BLaER1 (cell line): Measurements from ENCODE around the gene LRMDA.
"Not testable (repeated sequence)": the region's sequence is repeated elsewhere in the genome, so short reads cannot be mapped to it uniquely, and the experiment has no call there.

Source experiments
- H3K27ac ChIP-seq: shearing (Covaris generic); formaldehyde crosslinking; 2 replicates; pipeline ENCODE4 v1.8.1; 2022
- H3K27me3 ChIP-seq: shearing (Covaris generic); formaldehyde crosslinking; 2 replicates; pipeline ENCODE4 v1.8.1; 2022
- H3K36me3 ChIP-seq: shearing (Covaris generic); formaldehyde crosslinking; 2 replicates; pipeline ENCODE4 v1.8.1; 2022
- H3K4me1 ChIP-seq: shearing (Covaris generic); formaldehyde crosslinking; 2 replicates; pipeline ENCODE4 v1.8.1; 2022
- H3K4me2 ChIP-seq: shearing (Covaris generic); formaldehyde crosslinking; 2 replicates; pipeline ENCODE4 v1.8.1; 2022
- H3K4me3 ChIP-seq: shearing (Covaris generic); formaldehyde crosslinking; 2 replicates; pipeline ENCODE4 v1.8.1; 2022
- H3K9ac ChIP-seq: shearing (Covaris generic); formaldehyde crosslinking; 2 replicates; pipeline ENCODE4 v1.8.1; 2022
- H3K9me3 ChIP-seq: shearing (Covaris generic); formaldehyde crosslinking; 2 replicates; pipeline ENCODE4 v1.8.1; 2022
- H4K20me1 ChIP-seq: shearing (Covaris generic); formaldehyde crosslinking; 2 replicates; pipeline ENCODE4 v1.8.1; 2022
- Cebpa-rat ChIP-seq: shearing (Covaris generic); IDR thresholded peaks from 2 replicates; pipeline ENCODE4 v1.8.1; 2022

LRMDA gene

GRCh38 chr10:76127984-76128589 lies 696.7 kb downstream of the LRMDA start:
- H3K4me2 ChIP-seq = no peak overlapping the region

DNA sequence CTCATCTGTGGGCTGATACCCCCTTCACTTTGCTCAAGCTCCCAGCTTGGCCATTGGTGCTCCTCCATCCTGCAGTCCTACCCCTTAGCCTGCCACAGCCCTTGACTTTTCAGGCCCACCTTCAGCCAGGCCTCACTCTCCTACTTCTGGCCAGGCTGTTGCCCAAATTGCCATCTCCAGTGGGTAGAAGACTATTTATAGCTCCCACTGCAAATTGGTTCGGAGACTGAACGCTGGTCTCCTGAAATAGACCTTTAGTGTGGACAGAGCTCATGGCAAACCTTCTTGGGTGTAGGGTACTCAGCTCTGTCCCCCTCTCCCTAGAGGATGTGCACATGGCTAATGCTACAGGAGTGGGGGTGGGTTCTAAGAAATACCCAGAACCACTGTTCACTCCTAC lies 697.8 kb downstream of the LRMDA start:
- Histone ChIP-seq H3K27ac (no peak overlapping the region), H3K4me1 (0 out of 2 replicates have a peak, but pooled peaks cover 5% of the 10 kb centered on the region), H3K9ac (no peak overlapping the region), H3K4me2 (no peak overlapping the region), H3K4me3 (no peak overlapping the region), H3K9me3 (no peaks in the 10 kb centered on the region), H3K36me3 (no peaks in the 10 kb centered on the region), H4K20me1 (no peaks in the 10 kb centered on the region), H3K27me3 (peaks cover 8% of the 10 kb centered on the region; the same call in 1 of the 2 replicates)
- no peak for TF ChIP-seq Cebpa-rat

More at GRCh38 chr10:76127984-76128589, 696.7 kb downstream of the LRMDA start:
- Histone ChIP-seq H3K9ac (no peak overlapping the region), H3K27me3 (peaks cover 8% of the 10 kb centered on the region; the same call in 1 of the 2 replicates), H3K4me3 (no peak overlapping the region), H3K9me3 (no peaks in the 10 kb centered on the region), H4K20me1 (no peaks in the 10 kb centered on the region), H3K36me3 (no peaks in the 10 kb centered on the region), H3K27ac (no peak overlapping the region), H3K4me1 (0 out of 2 replicates have a peak, but pooled peaks cover 5% of the 10 kb centered on the region)
- no peak for TF ChIP-seq Cebpa-rat

DNA sequence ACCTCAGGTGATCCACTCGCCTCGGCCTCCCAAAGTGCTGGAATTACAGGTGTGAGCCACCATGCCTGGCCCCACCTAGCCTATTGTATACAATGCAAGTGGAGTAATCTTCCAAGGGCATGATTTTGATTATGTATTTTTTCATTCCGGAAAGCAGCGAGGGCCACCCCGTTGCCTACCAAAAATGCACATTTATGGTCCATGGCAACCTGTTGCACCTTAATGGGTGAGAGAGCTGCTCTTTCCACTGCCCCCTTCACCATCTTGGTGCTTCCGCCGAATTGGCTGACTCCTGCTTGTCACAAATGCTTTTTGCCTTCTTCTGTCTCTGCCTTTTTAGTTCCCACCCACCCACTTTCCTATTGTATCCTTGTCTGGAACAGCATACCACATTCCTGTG lies 699.5 kb downstream of the LRMDA start:
- H3K27me3 ChIP-seq = peaks cover 8% of the 10 kb centered on the region; the same call in 1 of the 2 replicates
- H3K9ac ChIP-seq = no peak overlapping the region
- no peak overlapping the region for H3K27ac ChIP-seq
- no peak overlapping the region for H3K4me3 ChIP-seq
- no peaks in the 10 kb centered on the region for H3K36me3 ChIP-seq
- 0 out of 2 replicates have a peak, but pooled peaks cover 5% of the 10 kb centered on the region for H3K4me1 ChIP-seq
- no peaks in the 10 kb centered on the region for H4K20me1 ChIP-seq
- no peak overlapping the region for H3K4me2 ChIP-seq
- H3K9me3 ChIP-seq = no peaks in the 10 kb centered on the region
- no peak for TF ChIP-seq Cebpa-rat

GRCh38 chr10:76133597-76134255 lies 702.3 kb downstream of the LRMDA start:
- H3K9ac ChIP-seq = no peak overlapping the region
- no peak overlapping the region for H3K4me2 ChIP-seq
- H3K9me3 ChIP-seq = no peaks in the 10 kb centered on the region
- TF ChIP-seq Cebpa-rat = no peak
- H3K27me3 ChIP-seq = no peaks in the 10 kb centered on the region
- H3K36me3 ChIP-seq = no peaks in the 10 kb centered on the region
- H4K20me1 ChIP-seq = no peaks in the 10 kb centered on the region
- no peaks in the 10 kb centered on the region for H3K4me1 ChIP-seq
- H3K27ac ChIP-seq = no peak overlapping the region
- no peak overlapping the region for H3K4me3 ChIP-seq

GRCh38 chr10:76136961-76137360 lies 705.5 kb downstream of the LRMDA start:
- H3K9me3 ChIP-seq = no peaks in the 10 kb centered on the region
- TF ChIP-seq Cebpa-rat = no peak
- H3K9ac ChIP-seq = no peak overlapping the region
- H3K27me3 ChIP-seq = no peaks in the 10 kb centered on the region
- no peaks in the 10 kb centered on the region for H3K36me3 ChIP-seq
- no peak overlapping the region for H3K4me2 ChIP-seq
- H3K4me1 ChIP-seq = no peaks in the 10 kb centered on the region
- H3K4me3 ChIP-seq = no peak overlapping the region
- H4K20me1 ChIP-seq = no peaks in the 10 kb centered on the region
- H3K27ac ChIP-seq = no peak overlapping the region

- H3K27ac ChIP-seq = no peak overlapping the region
- no peaks in the 10 kb centered on the region for H3K27me3 ChIP-seq
- TF ChIP-seq Cebpa-rat = no peak
- H3K4me3 ChIP-seq = no peak overlapping the region
- H4K20me1 ChIP-seq = no peaks in the 10 kb centered on the region
- no peak overlapping the region for H3K9ac ChIP-seq
- H3K4me1 ChIP-seq = no peaks in the 10 kb centered on the region
- H3K4me2 ChIP-seq = no peak overlapping the region
- no peaks in the 10 kb centered on the region for H3K36me3 ChIP-seq
- H3K9me3 ChIP-seq = no peaks in the 10 kb centered on the region
These were observed 706.9 kb downstream of the LRMDA start for GRCh38 chr10:76138286-76138685.

DNA sequence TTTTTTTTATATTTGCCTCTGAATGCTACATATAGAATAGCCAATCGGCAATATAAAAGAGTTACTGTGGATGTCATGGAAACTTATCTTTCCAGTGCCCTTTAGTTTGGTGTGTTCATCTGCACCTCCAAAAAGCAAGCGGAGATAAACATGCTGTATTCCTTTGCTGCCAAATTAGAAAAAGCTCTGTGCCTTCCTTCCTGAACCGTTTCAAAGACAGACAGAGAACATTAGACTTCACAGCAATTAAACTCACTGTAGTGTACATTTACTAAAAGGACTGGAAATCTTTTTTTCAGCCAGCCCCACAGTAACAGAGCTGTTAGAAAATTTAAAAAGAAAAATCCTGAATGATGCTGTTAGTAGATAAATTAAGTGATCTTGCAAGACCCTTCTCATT lies 707.5 kb downstream of the LRMDA start:
- no peaks in the 10 kb centered on the region for H3K36me3 ChIP-seq
- no peaks in the 10 kb centered on the region for H3K27me3 ChIP-seq
- H3K4me3 ChIP-seq = no peak overlapping the region
- H3K4me2 ChIP-seq = no peak overlapping the region
- no peak overlapping the region for H3K27ac ChIP-seq
- H3K9me3 ChIP-seq = no peaks in the 10 kb centered on the region
- H4K20me1 ChIP-seq = no peaks in the 10 kb centered on the region
- no peaks in the 10 kb centered on the region for H3K4me1 ChIP-seq
- no peak for TF ChIP-seq Cebpa-rat
- H3K9ac ChIP-seq = no peak overlapping the region

GRCh38 chr10:76139431-76139830 lies 708.0 kb downstream of the LRMDA start:
- H3K9ac ChIP-seq = no peak overlapping the region
- no peaks in the 10 kb centered on the region for H3K36me3 ChIP-seq
- TF ChIP-seq Cebpa-rat = no peak
- no peak overlapping the region for H3K4me2 ChIP-seq
- H3K4me3 ChIP-seq = no peak overlapping the region
- H3K27ac ChIP-seq = no peak overlapping the region
- no peaks in the 10 kb centered on the region for H3K9me3 ChIP-seq
- H3K27me3 ChIP-seq = no peaks in the 10 kb centered on the region
- H4K20me1 ChIP-seq = no peaks in the 10 kb centered on the region
- H3K4me1 ChIP-seq = no peaks in the 10 kb centered on the region

DNA sequence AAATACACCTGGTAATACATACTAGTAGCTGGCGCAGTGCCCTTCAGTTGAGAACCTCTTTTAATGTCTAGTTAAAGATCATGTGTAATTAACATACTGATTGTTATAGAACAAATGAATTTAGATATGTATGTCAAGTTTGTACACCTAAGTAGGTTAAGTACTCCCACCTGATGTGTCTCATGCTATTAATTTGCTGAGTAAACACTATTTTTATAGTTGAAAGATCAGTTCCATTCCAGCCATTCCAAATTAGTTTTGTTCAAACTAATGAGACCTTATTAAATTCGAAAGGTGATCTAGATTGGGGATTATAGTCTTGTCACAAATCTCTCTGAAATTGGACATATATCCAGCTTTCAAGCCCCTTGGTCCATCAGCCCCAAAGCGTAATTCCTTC lies 710.0 kb downstream of the LRMDA start:
- Histone ChIP-seq H4K20me1 (no peaks in the 10 kb centered on the region), H3K36me3 (no peaks in the 10 kb centered on the region), H3K4me1 (no peaks in the 10 kb centered on the region), H3K27ac (no peak overlapping the region), H3K4me3 (no peak overlapping the region), H3K9ac (no peak overlapping the region), H3K27me3 (no peaks in the 10 kb centered on the region), H3K4me2 (no peak overlapping the region), H3K9me3 (no peaks in the 10 kb centered on the region)
- TF ChIP-seq Cebpa-rat = no peak

DNA sequence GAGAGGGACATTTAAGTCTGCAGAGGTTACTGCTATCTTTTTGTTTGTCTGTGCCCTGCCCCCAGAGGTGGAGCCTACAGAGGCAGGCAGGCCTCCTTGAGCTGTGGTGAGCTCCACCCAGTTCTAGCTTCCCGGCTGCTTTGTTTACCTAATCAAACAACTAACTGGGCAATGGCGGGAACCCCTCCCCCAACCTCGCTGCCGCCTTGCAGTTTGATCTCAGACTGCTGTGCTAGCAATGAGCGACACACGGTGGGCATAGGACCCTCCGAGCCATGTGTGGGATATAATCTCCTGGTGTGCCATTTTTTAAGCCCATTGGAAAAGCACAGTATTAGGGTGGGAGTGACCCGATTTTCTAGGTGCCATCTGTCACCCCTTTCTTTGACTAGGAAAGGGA lies 716.8 kb downstream of the LRMDA start:
- not testable (repeated sequence) for H3K4me1 ChIP-seq, H3K27me3 ChIP-seq, H3K9me3 ChIP-seq, H3K9ac ChIP-seq, H4K20me1 ChIP-seq, H3K4me3 ChIP-seq, H3K4me2 ChIP-seq, H3K27ac ChIP-seq, H3K36me3 ChIP-seq
